Karpas-422 (cell line): Measurements from ENCODE around the gene GPX4. TPM values are rescaled to one million over a fixed set of nuclear protein-coding genes. Genes with fewer than 3 reads are reported as not detected.

Source experiments
- DNase-seq: peaks from one replicate; pipeline ENCODE4 v3.0.0-alpha.2; 2015
- H2AFZ ChIP-seq: fragments of 200-600 bp; sonication (generic); 2 replicates; pipeline ENCODE4 v1.6.1; 2014; ENCODE audit warnings: antibody characterized with exemption, low read length, mixed read lengths
- H3K27ac ChIP-seq: fragments of 200-600 bp; sonication (generic); 2 replicates; pipeline ENCODE4 v1.5.1; 2014; ENCODE audit warnings: mild to moderate bottlenecking, low read length, moderate library complexity
- H3K27me3 ChIP-seq: fragments of 200-600 bp; sonication (generic); 2 replicates; pipeline ENCODE4 v1.6.1; 2014; ENCODE audit warnings: low read length, mixed read lengths
- H3K36me3 ChIP-seq: fragments of 200-600 bp; sonication (generic); 2 replicates; pipeline ENCODE4 v1.6.1; 2014; ENCODE audit warnings: low read length, mixed read lengths; ENCODE audit not compliant: insufficient read depth
- H3K4me1 ChIP-seq: fragments of 200-600 bp; sonication (generic); 2 replicates; pipeline ENCODE4 v1.6.1; 2014; ENCODE audit warnings: mild to moderate bottlenecking, low read length, mixed read lengths
- H3K4me2 ChIP-seq: fragments of 200-600 bp; sonication (generic); 2 replicates; pipeline ENCODE4 v1.6.1; 2014; ENCODE audit warnings: low read length, low read depth, mild to moderate bottlenecking; ENCODE audit not compliant: poor library complexity, severe bottlenecking
- H3K4me3 ChIP-seq: fragments of 200-600 bp; sonication (generic); 2 replicates; pipeline ENCODE4 v1.5.1; 2014; ENCODE audit warnings: mild to moderate bottlenecking, antibody characterized with exemption, low read length, mixed read lengths
- H3K79me2 ChIP-seq: fragments of 200-600 bp; sonication (generic); 2 replicates; pipeline ENCODE4 v1.6.1; 2014; ENCODE audit warnings: mild to moderate bottlenecking, low read length, mixed read lengths
- H3K9ac ChIP-seq: fragments of 200-600 bp; sonication (generic); 2 replicates; pipeline ENCODE4 v1.6.0; 2014; ENCODE audit warnings: low read length
- H3K9me2 ChIP-seq: fragments of 200-600 bp; sonication (generic), shearing (Covaris generic); replicated peaks from 2 replicates; pipeline ENCODE4 v1.6.0; 2014; ENCODE audit warnings: mild to moderate bottlenecking, low read length, moderate library complexity; ENCODE audit not compliant: insufficient read depth
- H3K9me3 ChIP-seq: fragments of 300-700, 200-600 bp; sonication (generic); 2 replicates; pipeline ENCODE4 v1.6.1; 2014; ENCODE audit warnings: low read length, mixed read lengths
- H4K20me1 ChIP-seq: fragments of 200-600 bp; sonication (generic); 2 replicates; pipeline ENCODE4 v1.6.1; 2014; ENCODE audit warnings: mild to moderate bottlenecking, antibody characterized with exemption, low read length, low read depth; ENCODE audit not compliant: insufficient read depth
- total RNA-seq: library from RNA; depleted of rRNA; stranded (reverse); fragments of >200 nt; shearing (Covaris generic); gene quantifications from 2 replicates; pipeline ENCODE4 v1.2.3, GENCODE V29; 2014; ENCODE audit warnings: low replicate concordance

The GPX4 gene
- total RNA-seq, 1 experiment from 2014 or later: 286 TPM

DNA sequence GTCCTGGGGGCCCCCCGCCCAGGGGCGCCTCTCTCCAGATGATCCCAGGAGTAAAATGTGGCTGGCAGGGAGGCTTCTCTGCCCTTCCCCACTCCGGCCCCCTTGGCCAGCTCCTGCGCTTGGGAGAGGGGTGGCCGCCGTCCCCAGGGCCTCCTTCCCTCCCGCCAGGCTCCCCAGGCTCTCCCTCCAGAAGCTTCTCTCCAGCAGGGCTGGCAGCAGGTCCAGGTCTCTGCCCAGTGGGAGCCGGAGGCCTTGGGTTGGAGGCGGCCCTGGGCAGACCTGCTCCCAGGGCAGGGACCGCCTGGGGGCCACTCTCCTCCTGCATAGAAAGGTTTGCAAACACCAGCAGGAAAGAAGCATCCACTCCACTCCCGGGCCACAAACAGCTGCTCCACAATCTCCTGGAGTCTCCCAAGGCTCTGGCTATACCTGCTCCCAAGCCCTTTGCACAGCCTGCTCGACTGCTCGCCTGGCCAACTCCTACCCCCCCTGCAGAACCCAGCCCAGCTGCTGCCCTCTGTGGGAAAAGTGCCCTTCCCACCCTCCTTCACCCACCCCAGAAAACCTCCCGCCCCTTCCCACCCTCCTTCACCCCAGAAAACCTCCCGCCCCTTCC, 44.2 kb downstream of the GPX4 start:
- no peaks in the 10 kb centered on the region for H3K9me3 ChIP-seq
- no peak overlapping the region for H3K4me3 ChIP-seq
- no peak for DNase-seq
- H3K9ac ChIP-seq: no peak overlapping the region
- H3K79me2 ChIP-seq: no peaks in the 10 kb centered on the region
- no peaks in the 10 kb centered on the region for H3K9me2 ChIP-seq
- no peaks in the 10 kb centered on the region for H3K27me3 ChIP-seq
- H4K20me1 ChIP-seq: no peaks in the 10 kb centered on the region
- peaks cover 4% of the 10 kb centered on the region; the same call in 1 of the 2 replicates for H3K36me3 ChIP-seq
- no peaks in the 10 kb centered on the region for H3K4me1 ChIP-seq
- no peak overlapping the region for H3K27ac ChIP-seq
- no peak overlapping the region for H2AFZ ChIP-seq
- H3K4me2 ChIP-seq: no peak overlapping the region

DNA sequence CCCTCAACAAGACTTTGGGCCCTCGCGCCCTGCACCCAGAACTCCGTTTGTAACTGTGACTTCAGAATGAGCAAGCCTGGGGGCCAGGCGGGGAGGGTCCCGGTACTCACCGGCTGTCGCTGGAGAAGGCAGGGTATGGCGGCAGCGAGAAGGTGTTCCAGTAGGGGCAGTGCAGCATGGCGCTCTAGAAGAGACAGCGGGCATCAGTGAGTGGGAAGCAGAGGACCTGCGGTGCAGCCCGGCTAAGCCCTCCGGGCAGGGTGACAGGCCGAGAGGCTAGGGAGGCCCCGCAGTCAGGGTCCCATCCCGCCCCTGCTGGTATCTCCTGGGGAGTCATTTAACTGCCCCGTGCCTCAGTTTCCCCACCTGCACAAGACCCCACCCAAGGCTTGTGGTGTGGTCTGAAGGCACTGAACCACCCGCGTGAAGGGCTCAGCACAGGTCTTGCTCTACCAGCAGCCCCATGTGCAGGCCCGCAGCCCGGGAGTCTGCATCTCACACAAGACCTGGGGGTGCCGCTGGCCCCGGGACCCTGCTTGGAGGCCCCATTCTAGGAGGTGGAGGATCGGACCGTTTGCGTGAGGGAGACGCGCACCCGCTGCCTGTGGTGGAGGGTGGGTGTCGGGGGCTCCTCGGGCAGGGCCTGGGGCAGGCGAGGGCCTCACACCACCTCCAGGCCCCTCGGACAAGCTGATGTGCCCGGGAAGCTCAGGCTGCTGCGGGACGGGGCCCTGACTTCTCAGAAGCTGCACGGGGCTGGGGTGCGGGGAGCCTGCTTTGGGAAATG, 45.7 kb downstream of the GPX4 start:
- no peaks in the 10 kb centered on the region for H4K20me1 ChIP-seq
- DNase-seq: no peak
- no peak overlapping the region for H3K27ac ChIP-seq
- no peak overlapping the region for H3K4me3 ChIP-seq
- no peaks in the 10 kb centered on the region for H3K27me3 ChIP-seq
- H3K9me2 ChIP-seq: no peaks in the 10 kb centered on the region
- no peaks in the 10 kb centered on the region for H3K4me1 ChIP-seq
- H3K9ac ChIP-seq: no peak overlapping the region
- no peak overlapping the region for H3K4me2 ChIP-seq
- H2AFZ ChIP-seq: no peak overlapping the region
- no peaks in the 10 kb centered on the region; the same call in 1 of the 2 replicates for H3K36me3 ChIP-seq
- no peaks in the 10 kb centered on the region for H3K79me2 ChIP-seq
- no peaks in the 10 kb centered on the region for H3K9me3 ChIP-seq

- no peaks in the 10 kb centered on the region for H3K79me2 ChIP-seq
- H3K27ac ChIP-seq: no peak overlapping the region
- H4K20me1 ChIP-seq: no peaks in the 10 kb centered on the region
These were observed 46.7 kb downstream of the GPX4 start for GRCh38 chr19:1150333-1151036.

DNA sequence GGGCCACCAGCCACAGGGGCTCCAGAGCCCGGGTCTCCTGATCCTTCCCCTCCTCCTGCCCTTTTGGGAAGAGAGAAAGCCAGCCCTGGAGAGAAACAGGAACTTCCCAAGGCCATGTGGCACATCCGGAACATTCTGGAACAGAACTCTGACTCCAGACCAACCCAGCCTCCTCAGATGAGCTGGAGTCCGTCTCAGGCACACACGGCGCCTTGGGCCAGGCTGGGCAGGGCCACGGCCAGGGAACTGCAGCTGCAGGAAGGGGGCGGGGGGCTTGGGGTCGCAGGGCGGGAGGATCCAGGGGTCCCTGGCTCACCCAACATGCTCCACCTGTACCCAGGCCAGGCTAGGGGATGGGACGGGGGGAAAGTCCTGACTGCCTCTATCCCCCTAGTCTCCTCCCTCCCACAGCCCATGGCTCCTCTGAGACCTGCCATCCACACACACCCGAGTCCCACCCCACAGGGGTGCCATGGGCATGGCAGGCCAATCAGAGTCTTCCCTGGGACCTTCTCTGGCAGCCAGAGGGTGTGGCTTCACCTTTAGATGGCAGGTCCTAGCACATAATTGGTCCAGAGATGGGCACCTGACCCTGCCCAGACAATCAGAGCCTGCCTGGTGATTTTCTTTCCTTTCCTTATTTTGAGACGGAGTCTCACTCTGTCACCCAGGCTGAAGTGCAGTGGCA, 47.4 kb downstream of the GPX4 start:
- H3K36me3 ChIP-seq: no peaks in the 10 kb centered on the region; the same call in 1 of the 2 replicates
- H4K20me1 ChIP-seq: no peaks in the 10 kb centered on the region
- peak; percentile 72 for DNase-seq

More at GRCh38 chr19:1150333-1151036, 46.7 kb downstream of the GPX4 start:
- no peak overlapping the region for H3K9ac ChIP-seq
- H3K4me2 ChIP-seq: no peak overlapping the region
- H3K27me3 ChIP-seq: no peaks in the 10 kb centered on the region
- no peaks in the 10 kb centered on the region for H3K9me3 ChIP-seq
- no peaks in the 10 kb centered on the region; the same call in 1 of the 2 replicates for H3K36me3 ChIP-seq
- no peaks in the 10 kb centered on the region for H3K4me1 ChIP-seq
- no peak overlapping the region for H2AFZ ChIP-seq
- no peaks in the 10 kb centered on the region for H3K9me2 ChIP-seq
- no peak for DNase-seq
- no peak overlapping the region for H3K4me3 ChIP-seq

DNA sequence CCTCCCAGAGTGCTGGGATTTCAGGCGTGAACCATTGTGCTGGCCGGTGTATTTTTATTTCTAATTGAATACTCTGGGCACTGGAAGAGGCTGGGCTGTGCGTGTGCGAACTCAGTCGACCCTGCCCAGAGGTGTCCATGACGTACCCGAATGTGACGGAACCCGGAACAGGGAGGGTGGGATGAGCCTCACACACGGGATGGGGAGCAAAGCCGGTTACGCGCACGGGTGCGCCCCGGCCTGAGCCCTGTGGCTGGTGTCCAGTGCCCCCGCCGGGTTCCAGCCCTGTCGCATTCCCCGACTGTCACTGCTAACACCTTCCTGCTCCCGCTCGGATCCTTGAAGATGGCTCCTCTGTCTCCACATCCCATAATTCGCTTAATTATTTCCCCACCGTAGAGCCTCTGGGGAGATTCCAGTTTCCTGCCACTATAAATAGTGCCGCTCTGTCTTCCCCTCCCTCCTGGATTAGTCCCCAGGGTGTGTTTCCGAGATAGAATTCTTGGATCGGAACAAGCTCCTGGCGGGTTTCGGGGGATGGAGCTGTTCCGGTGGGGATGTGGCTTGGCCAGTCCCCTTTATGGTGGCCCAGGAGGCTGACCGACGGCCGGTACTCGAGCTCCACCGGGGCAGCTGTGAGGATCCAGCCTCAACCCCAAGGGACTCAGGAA, 48.3 kb downstream of the GPX4 start:
- Histone ChIP-seq H3K4me2 (no peak overlapping the region), H3K9me3 (no peaks in the 10 kb centered on the region), H3K9me2 (no peaks in the 10 kb centered on the region), H3K27ac (no peak overlapping the region), H2AFZ (no peak overlapping the region), H3K79me2 (no peaks in the 10 kb centered on the region), H4K20me1 (no peaks in the 10 kb centered on the region), H3K9ac (no peak overlapping the region), H3K4me3 (no peak overlapping the region), H3K27me3 (no peaks in the 10 kb centered on the region), H3K36me3 (no peaks in the 10 kb centered on the region; the same call in 1 of the 2 replicates), H3K4me1 (no peaks in the 10 kb centered on the region)
- no peak for DNase-seq

More for the DNA sequence above, 47.4 kb downstream of the GPX4 start:
- no peaks in the 10 kb centered on the region for H3K4me1 ChIP-seq
- no peak overlapping the region for H3K4me3 ChIP-seq
- H2AFZ ChIP-seq: no peak overlapping the region
- H3K9me2 ChIP-seq: no peaks in the 10 kb centered on the region
- no peak overlapping the region for H3K27ac ChIP-seq
- no peak overlapping the region for H3K4me2 ChIP-seq
- H3K79me2 ChIP-seq: no peaks in the 10 kb centered on the region
- no peak overlapping the region for H3K9ac ChIP-seq
- H3K9me3 ChIP-seq: no peaks in the 10 kb centered on the region
- no peaks in the 10 kb centered on the region for H3K27me3 ChIP-seq

GRCh38 chr19:1153891-1154730, 50.3 kb downstream of the GPX4 start:
- no peak for DNase-seq
- Histone ChIP-seq H3K4me1 (no peaks in the 10 kb centered on the region), H3K9me2 (no peaks in the 10 kb centered on the region), H3K9me3 (no peaks in the 10 kb centered on the region), H3K4me2 (no peak overlapping the region), H3K36me3 (no peaks in the 10 kb centered on the region; the same call in 1 of the 2 replicates), H3K4me3 (no peak overlapping the region), H3K27me3 (no peaks in the 10 kb centered on the region), H4K20me1 (no peaks in the 10 kb centered on the region), H3K27ac (no peak overlapping the region), H2AFZ (no peak overlapping the region), H3K79me2 (0 out of 2 replicates have a peak, but pooled peaks cover 3% of the 10 kb centered on the region), H3K9ac (no peak overlapping the region)

GRCh38 chr19:1154731-1155351, 51.0 kb downstream of the GPX4 start:
- Histone ChIP-seq H3K4me1 (no peaks in the 10 kb centered on the region), H3K9ac (no peak overlapping the region), H3K79me2 (0 out of 2 replicates have a peak, but pooled peaks cover 4% of the 10 kb centered on the region), H3K27ac (no peak overlapping the region), H3K9me3 (no peaks in the 10 kb centered on the region), H3K4me3 (no peak overlapping the region), H4K20me1 (no peaks in the 10 kb centered on the region), H2AFZ (no peak overlapping the region), H3K27me3 (no peaks in the 10 kb centered on the region), H3K36me3 (no peaks in the 10 kb centered on the region; the same call in 1 of the 2 replicates), H3K4me2 (no peak overlapping the region), H3K9me2 (no peaks in the 10 kb centered on the region)
- no peak for DNase-seq
